ENCODE data around the gene SH3GL1.

The SH3GL1 gene

DNA sequence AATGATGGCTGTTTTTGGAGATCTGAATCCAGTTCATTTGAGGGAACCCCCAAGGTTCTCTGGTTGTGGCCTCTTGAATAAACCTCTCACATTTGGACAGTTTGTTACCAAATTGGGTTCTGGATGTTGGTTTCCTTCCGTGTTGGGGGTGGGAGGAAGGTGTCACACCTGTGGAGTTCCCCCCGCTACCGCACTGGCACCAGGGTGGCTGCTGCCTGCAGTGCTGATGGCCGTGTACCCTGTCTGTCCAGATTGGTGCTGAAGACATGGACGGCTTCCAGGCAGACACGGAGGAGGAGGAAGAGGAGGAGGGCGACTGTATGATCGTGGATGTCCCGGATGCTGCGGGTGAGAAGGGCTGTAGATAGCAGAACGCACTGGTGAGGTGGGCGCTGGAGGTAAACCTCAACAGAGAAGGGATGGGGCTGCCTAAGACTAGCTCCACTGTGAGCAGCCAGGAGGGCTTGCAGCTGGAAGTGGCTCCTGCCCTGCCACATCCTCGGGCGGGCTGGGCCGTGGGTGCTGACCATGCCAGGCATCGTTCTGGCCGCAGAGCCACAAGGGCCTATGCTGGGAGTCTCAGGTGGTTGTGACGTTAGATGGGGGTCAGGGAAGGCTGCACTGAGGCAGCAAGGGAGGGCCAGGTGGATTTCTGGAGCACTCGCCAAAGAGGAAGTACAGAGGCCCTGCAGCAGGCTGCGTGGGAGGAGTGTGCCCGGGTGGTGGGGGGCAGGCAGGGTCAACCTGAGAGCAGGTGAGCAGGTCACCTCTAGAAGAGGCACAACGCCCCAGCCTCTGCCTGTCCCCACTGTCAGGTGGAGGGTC lies 41.9 kb upstream of the SH3GL1 start:
- H3K4me3 ChIP-seq (ENCODE audit: low read depth, low read length): no peak overlapping the region
- no peak for DNase-seq (ENCODE audit: low read depth, low spot score)
- in situ Hi-C loops (cut with HindIII; ENCODE audit: low sequenced_read_pairs): no loop called here
- TF ChIP-seq, protein P1, sequence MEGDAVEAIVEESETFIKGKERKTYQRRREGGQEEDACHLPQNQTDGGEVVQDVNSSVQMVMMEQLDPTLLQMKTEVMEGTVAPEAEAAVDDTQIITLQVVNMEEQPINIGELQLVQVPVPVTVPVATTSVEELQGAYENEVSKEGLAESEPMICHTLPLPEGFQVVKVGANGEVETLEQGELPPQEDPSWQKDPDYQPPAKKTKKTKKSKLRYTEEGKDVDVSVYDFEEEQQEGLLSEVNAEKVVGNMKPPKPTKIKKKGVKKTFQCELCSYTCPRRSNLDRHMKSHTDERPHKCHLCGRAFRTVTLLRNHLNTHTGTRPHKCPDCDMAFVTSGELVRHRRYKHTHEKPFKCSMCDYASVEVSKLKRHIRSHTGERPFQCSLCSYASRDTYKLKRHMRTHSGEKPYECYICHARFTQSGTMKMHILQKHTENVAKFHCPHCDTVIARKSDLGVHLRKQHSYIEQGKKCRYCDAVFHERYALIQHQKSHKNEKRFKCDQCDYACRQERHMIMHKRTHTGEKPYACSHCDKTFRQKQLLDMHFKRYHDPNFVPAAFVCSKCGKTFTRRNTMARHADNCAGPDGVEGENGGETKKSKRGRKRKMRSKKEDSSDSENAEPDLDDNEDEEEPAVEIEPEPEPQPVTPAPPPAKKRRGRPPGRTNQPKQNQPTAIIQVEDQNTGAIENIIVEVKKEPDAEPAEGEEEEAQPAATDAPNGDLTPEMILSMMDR (IDR thresholded peaks at IDR 0.05; ENCODE audit: low read depth, low read length): no peak

DNA sequence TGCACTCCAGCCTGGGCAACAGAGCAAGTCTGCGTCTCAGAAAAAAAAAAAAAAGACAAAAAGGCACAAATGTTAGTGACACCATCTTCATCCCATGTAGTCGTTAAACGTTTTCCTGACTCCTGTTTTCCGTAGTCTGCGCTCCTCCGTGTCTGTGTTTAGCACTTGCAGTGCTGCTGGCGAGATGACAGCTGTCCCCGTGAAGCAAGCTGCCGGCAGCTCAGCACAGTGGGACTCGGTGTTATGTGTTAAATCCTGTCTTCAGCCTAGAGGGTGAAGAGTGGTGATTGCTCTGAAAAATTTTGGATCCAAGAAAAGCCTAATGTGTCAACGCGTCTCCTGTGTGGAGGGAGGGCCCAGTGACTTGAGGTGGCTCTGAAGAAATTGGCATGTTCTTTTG lies 38.9 kb upstream of the SH3GL1 start:
- TF ChIP-seq, protein P1 (IDR thresholded peaks at IDR 0.05; ENCODE audit: low read depth, low read length): no peak
- no peak for DNase-seq (ENCODE audit: low read depth, low spot score)
- H3K4me3 ChIP-seq (ENCODE audit: low read depth, low read length): no peak overlapping the region
- in situ Hi-C loops (cut with HindIII; ENCODE audit: low sequenced_read_pairs): no loop called here

DNA sequence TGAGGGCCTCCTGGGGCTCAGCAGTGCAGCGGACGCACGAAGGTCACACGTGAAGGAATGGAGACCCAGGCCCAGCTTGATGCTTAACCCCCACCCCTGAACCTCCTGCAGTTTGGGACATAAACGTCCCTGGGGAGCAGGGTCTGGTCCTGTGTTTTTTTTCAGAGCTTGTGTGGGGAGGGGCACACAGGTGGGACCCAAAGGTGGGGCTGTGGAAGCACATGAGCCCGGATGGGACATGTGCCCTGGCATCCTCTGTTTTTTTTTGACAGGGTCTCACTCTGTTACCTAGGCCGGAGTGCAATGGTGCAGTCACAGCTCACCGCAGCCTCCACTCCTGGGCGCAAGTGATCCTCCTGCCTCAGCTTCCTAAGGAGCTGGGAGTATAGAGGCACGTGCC lies 36.8 kb upstream of the SH3GL1 start:
- in situ Hi-C loops (cut with HindIII; ENCODE audit: low sequenced_read_pairs): no loop called here
- no peak for DNase-seq (ENCODE audit: low read depth, low spot score)
- TF ChIP-seq, protein P1 (IDR thresholded peaks at IDR 0.05; ENCODE audit: low read depth, low read length): no peak
- no peak overlapping the region for H3K4me3 ChIP-seq (ENCODE audit: low read depth, low read length)

DNA sequence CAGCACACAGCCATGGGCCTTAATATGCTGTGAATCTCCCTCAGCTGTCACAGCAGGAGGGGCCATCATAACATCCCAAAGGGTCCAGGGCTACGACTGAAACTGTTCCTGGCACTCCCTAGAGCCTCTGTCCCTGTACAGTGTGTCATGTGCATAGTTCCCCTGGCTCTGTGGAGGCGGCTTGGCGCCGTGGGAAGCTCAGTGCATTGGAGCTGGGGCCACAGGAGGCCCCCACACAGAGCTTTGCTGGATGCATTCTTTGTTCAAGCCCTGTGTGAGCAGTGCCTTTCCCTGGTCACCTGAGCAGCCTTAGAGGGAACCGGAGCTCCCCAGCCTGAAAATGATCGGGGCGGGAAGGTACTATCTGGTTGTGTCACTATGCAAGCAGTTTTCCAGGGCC lies 35.9 kb upstream of the SH3GL1 start:
- TF ChIP-seq, protein P1 (IDR thresholded peaks at IDR 0.05; ENCODE audit: low read depth, low read length): no peak
- no peak for DNase-seq (ENCODE audit: low read depth, low spot score)
- in situ Hi-C loops (cut with HindIII; ENCODE audit: low sequenced_read_pairs): no loop called here
- no peak overlapping the region for H3K4me3 ChIP-seq (ENCODE audit: low read depth, low read length)

DNA sequence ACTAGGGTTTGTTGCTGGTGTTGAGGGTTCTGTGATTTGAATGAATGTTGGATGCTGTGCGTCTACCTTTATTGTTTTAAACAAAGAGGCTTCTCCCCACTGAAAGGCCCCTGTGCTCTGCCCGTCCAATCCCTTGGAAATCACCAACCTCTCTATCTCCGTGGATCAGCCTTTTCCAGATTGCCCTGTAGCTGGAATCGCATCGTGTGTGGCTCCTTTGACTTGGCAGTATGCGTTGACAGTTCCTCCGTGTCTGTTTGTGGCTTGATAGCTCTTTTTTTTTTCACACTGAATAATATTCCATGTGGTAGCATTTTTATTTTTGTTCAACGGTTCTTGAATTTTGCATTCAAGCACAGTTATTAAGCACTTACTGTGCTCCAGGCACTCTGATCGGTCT lies 34.0 kb upstream of the SH3GL1 start:
- TF ChIP-seq, protein P1 (IDR thresholded peaks at IDR 0.05; ENCODE audit: low read depth, low read length): no peak
- in situ Hi-C loops (cut with HindIII; ENCODE audit: low sequenced_read_pairs): no loop called here
- no peak for DNase-seq (ENCODE audit: low read depth, low spot score)
- H3K4me3 ChIP-seq (ENCODE audit: low read depth, low read length): no peak overlapping the region

DNA sequence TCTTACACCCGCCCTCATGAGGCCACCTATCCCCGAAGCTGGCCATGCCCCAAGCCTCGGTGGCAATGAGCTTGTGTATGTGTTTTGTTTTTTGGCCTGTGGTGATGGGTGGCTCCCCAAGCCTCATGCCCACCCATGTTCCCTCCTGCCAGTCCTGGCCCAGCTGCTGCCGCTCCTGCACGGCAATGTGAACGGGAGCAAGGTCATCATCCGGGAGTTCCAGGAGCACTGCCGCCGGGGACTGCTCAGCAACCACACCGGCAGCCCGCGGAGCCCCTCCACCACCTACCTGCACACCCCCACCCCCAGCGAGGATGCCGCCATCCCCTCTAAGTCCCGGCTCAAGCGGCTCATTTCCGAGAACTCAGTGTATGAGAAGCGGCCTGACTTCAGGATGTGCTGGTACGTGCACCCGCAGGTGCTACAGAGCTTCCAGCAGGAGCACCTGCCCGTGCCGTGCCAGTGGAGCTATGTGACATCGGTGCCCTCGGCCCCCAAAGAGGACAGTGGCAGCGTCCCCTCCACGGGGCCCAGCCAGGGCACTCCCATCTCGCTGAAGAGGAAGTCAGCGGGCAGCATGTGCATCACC lies 32.7 kb upstream of the SH3GL1 start:
- in situ Hi-C loops (cut with HindIII; ENCODE audit: low sequenced_read_pairs): no loop called here
- no peak for DNase-seq (ENCODE audit: low read depth, low spot score)

More for the DNA sequence above, 32.7 kb upstream of the SH3GL1 start:
- TF ChIP-seq, protein P1 (IDR thresholded peaks at IDR 0.05; ENCODE audit: low read depth, low read length): no peak
- no peak overlapping the region for H3K4me3 ChIP-seq (ENCODE audit: low read depth, low read length)

Measured in astrocyte of the spinal cord (primary cell).